Neural cell (in vitro differentiated cells): ENCODE measurements around the gene SSBP4. TPM values are rescaled to one million over a fixed set of nuclear protein-coding genes. Genes with fewer than 3 reads are reported as not detected.

Source experiments
- H2AFZ ChIP-seq: fragments of 200-600, 300-800 bp; sonication (generic), shearing (Covaris generic); 2 replicates; pipeline ENCODE4 v1.6.0; 2014; ENCODE audit warnings: low read depth, mild to moderate bottlenecking, antibody characterized with exemption, low read length, moderate library complexity
- H3F3A ChIP-seq: fragments of 200-600 bp; shearing (Covaris generic); 2 replicates; pipeline ENCODE4 v1.6.1; 2016; ENCODE audit warnings: mild to moderate bottlenecking, moderate library complexity, mixed read lengths, antibody characterized with exemption, low read length; ENCODE audit not compliant: insufficient read depth, poor library complexity, severe bottlenecking
- H3K27ac ChIP-seq: fragments of 200-600, 300-800 bp; sonication (generic), shearing (Covaris generic); 2 replicates; pipeline ENCODE4 v1.5.1; 2014; ENCODE audit warnings: mild to moderate bottlenecking, low read length, moderate library complexity
- H3K27me3 ChIP-seq: fragments of 300-800, 200-600 bp; sonication (generic), shearing (Covaris generic); 2 replicates; pipeline ENCODE4 v1.6.0; 2014; ENCODE audit warnings: mild to moderate bottlenecking, low read depth, low read length, moderate library complexity; ENCODE audit not compliant: insufficient read depth
- H3K36me3 ChIP-seq: fragments of 300-800, 200-600 bp; sonication (generic), shearing (Covaris generic); 2 replicates; pipeline ENCODE4 v1.5.1; 2014; ENCODE audit warnings: mild to moderate bottlenecking, antibody characterized with exemption, low read length, moderate library complexity; ENCODE audit not compliant: insufficient read depth
- H3K4me2 ChIP-seq: fragments of 300-800, 200-600 bp; sonication (generic), shearing (Covaris generic); 2 replicates; pipeline ENCODE4 v1.6.0; 2014; ENCODE audit warnings: mild to moderate bottlenecking, low read length
- H3K4me3 ChIP-seq: fragments of 300-800, 200-600 bp; sonication (generic), shearing (Covaris generic); 2 replicates; pipeline ENCODE4 v1.5.1; 2014; ENCODE audit warnings: mild to moderate bottlenecking, low read length, moderate library complexity
- H3K79me2 ChIP-seq: fragments of 200-600 bp; shearing (Covaris generic); replicated peaks from 2 replicates; pipeline ENCODE4 v1.6.0; 2014; ENCODE audit warnings: mild to moderate bottlenecking, low read length, moderate library complexity; ENCODE audit not compliant: insufficient read depth
- H3K9ac ChIP-seq: fragments of 300-800, 200-600 bp; sonication (generic), shearing (Covaris generic); 2 replicates; pipeline ENCODE4 v1.6.1; 2016; ENCODE audit warnings: mild to moderate bottlenecking, low read length, mixed read lengths
- H3K9me2 ChIP-seq: fragments of 200-600 bp; shearing (Covaris generic); 2 replicates; pipeline ENCODE4 v1.6.1; 2016; ENCODE audit warnings: mild to moderate bottlenecking, low read length, mixed read lengths; ENCODE audit not compliant: insufficient read depth
- H3K9me3 ChIP-seq: fragments of 200-600, 300-800 bp; sonication (generic), shearing (Covaris generic); 2 replicates; pipeline ENCODE4 v1.6.1; 2016; ENCODE audit warnings: mild to moderate bottlenecking, mixed run types, low read length, moderate library complexity, mixed read lengths
- H4K20me1 ChIP-seq: fragments of 200-600 bp; shearing (Covaris generic); 2 replicates; pipeline ENCODE4 v1.6.1; 2016; ENCODE audit warnings: mild to moderate bottlenecking, mixed run types; ENCODE audit not compliant: insufficient read depth
- EP300 ChIP-seq: fragments of 450-650 bp; conservative IDR thresholded peaks from 2 replicates; pipeline ENCODE4 v1.6.1; 2014; ENCODE audit warnings: antibody characterized with exemption, mild to moderate bottlenecking, moderate library complexity; ENCODE audit not compliant: poor library complexity, severe bottlenecking
- EZH2 ChIP-seq: fragments of 200-600, 300-800 bp; shearing (Covaris generic), sonication (generic); IDR thresholded peaks from 2 replicates; pipeline ENCODE4 v1.6.1; 2014; ENCODE audit warnings: antibody characterized with exemption, low read length, borderline replicate concordance, mild to moderate bottlenecking; ENCODE audit not compliant: insufficient read depth, poor library complexity, severe bottlenecking
- MXI1 ChIP-seq: fragments of 450-650 bp; conservative IDR thresholded peaks from 2 replicates; pipeline ENCODE4 v1.6.1; 2014; ENCODE audit warnings: antibody characterized with exemption, mild to moderate bottlenecking; ENCODE audit not compliant: poor library complexity, severe bottlenecking
- POLR2AphosphoS5 ChIP-seq: IDR thresholded peaks from 2 replicates; pipeline ENCODE4 v1.6.1; 2012
- RAD21 ChIP-seq: fragments of 450-650 bp; conservative IDR thresholded peaks from 2 replicates; pipeline ENCODE4 v1.6.1; 2014; ENCODE audit warnings: antibody characterized with exemption, mild to moderate bottlenecking, moderate library complexity
- SMC3 ChIP-seq: fragments of 450-650 bp; conservative IDR thresholded peaks from 2 replicates; pipeline ENCODE4 v1.6.1; 2014; ENCODE audit warnings: antibody characterized with exemption, mild to moderate bottlenecking, moderate library complexity; ENCODE audit not compliant: poor library complexity
- TAF1 ChIP-seq: IDR thresholded peaks from 2 replicates; pipeline ENCODE4 v1.6.1; 2012; ENCODE audit warnings: low read depth
- polyA plus RNA-seq: library from polyadenylated mRNA; depleted of rRNA; stranded (reverse); fragments of >200 nt; gene quantifications from 2 replicates; pipeline ENCODE4 v1.2.3, GENCODE V29; 2014
- TF ChIP-seq, protein P1 (sequence below): IDR thresholded peaks from 2 replicates; pipeline ENCODE4 v1.6.1; 2012; ENCODE audit warnings: borderline replicate concordance
- TF ChIP-seq, protein P2 (sequence below): fragments of 450-650 bp; IDR thresholded peaks from 2 replicates; pipeline ENCODE4 v1.5.1; 2014; ENCODE audit warnings: antibody characterized with exemption, mild to moderate bottlenecking, moderate library complexity; ENCODE audit not compliant: poor library complexity, severe bottlenecking

The SSBP4 gene
- polyA plus RNA-seq, 1 donor from 2014 or later = 166 TPM

GRCh38 chr19:18435842-18436670 is 16.9 kb downstream of the SSBP4 start:
- Histone ChIP-seq H3K4me2 (no peak overlapping the region), H3K27ac (no peak overlapping the region), H3K27me3 (no peaks in the 10 kb centered on the region), H3K9me2 (no peaks in the 10 kb centered on the region), H3F3A (peaks cover 3% of the 10 kb centered on the region), H2AFZ (no peak overlapping the region), H3K9ac (no peak overlapping the region), H3K9me3 (no peaks in the 10 kb centered on the region), H4K20me1 (no peaks in the 10 kb centered on the region), H3K36me3 (no peaks in the 10 kb centered on the region), H3K79me2 (no peaks in the 10 kb centered on the region), H3K4me3 (peak overlapping the region; percentile 89)
- TF ChIP-seq, protein P1, sequence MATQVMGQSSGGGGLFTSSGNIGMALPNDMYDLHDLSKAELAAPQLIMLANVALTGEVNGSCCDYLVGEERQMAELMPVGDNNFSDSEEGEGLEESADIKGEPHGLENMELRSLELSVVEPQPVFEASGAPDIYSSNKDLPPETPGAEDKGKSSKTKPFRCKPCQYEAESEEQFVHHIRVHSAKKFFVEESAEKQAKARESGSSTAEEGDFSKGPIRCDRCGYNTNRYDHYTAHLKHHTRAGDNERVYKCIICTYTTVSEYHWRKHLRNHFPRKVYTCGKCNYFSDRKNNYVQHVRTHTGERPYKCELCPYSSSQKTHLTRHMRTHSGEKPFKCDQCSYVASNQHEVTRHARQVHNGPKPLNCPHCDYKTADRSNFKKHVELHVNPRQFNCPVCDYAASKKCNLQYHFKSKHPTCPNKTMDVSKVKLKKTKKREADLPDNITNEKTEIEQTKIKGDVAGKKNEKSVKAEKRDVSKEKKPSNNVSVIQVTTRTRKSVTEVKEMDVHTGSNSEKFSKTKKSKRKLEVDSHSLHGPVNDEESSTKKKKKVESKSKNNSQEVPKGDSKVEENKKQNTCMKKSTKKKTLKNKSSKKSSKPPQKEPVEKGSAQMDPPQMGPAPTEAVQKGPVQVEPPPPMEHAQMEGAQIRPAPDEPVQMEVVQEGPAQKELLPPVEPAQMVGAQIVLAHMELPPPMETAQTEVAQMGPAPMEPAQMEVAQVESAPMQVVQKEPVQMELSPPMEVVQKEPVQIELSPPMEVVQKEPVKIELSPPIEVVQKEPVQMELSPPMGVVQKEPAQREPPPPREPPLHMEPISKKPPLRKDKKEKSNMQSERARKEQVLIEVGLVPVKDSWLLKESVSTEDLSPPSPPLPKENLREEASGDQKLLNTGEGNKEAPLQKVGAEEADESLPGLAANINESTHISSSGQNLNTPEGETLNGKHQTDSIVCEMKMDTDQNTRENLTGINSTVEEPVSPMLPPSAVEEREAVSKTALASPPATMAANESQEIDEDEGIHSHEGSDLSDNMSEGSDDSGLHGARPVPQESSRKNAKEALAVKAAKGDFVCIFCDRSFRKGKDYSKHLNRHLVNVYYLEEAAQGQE = no peak
- TF ChIP-seq EP300 (no peak), MXI1 (no peak), TAF1 (no peak), SMC3 (no peak), RAD21 (no peak), POLR2AphosphoS5 (no peak), EZH2 (no peak)
- TF ChIP-seq, protein P2, sequence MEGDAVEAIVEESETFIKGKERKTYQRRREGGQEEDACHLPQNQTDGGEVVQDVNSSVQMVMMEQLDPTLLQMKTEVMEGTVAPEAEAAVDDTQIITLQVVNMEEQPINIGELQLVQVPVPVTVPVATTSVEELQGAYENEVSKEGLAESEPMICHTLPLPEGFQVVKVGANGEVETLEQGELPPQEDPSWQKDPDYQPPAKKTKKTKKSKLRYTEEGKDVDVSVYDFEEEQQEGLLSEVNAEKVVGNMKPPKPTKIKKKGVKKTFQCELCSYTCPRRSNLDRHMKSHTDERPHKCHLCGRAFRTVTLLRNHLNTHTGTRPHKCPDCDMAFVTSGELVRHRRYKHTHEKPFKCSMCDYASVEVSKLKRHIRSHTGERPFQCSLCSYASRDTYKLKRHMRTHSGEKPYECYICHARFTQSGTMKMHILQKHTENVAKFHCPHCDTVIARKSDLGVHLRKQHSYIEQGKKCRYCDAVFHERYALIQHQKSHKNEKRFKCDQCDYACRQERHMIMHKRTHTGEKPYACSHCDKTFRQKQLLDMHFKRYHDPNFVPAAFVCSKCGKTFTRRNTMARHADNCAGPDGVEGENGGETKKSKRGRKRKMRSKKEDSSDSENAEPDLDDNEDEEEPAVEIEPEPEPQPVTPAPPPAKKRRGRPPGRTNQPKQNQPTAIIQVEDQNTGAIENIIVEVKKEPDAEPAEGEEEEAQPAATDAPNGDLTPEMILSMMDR = no peak

DNA sequence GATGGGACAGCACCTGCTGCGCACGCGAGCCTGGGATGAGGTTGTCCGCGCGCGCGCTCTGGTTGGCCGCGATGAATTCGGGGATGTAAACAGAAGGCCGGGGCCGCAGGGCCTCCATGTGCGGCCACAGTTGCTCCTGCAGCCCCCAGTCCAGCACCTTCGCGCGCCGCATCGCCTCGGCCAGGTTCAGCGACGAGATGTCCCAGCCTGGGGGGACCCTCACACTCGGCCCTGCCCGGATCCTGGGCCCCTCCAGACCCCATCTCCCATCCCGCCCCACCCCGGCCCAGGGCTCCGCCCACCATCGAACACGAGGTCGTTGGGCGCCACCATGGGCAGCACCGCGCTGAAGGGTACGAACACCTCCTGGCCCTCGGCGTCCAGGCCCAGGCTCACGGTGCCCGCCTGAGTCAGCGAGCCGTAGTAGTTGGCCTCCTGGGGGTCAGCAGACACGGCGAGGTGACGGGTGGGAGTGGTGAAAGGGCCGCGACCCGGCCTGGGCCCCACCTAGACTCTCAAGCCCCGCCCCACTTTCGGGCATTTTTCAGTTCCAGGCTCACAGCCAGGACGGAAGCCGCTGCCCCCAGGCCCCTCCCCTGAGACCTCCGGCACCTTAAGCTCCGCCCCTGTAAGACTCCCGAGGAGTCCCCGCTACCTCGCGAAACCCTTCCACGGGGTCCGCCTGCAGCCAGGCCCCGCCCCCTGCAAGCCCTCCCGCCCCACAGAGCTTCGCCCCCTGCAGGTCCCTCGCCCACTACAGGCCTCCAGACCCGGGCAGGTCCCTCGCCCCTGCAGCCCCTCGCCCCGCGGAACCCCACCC is 17.7 kb downstream of the SSBP4 start:
- H2AFZ ChIP-seq = no peak overlapping the region
- peak overlapping the region; percentile 76 for H3K9ac ChIP-seq
- H3K27ac ChIP-seq = peak overlapping the region; percentile 57

More for the DNA sequence above, 17.7 kb downstream of the SSBP4 start:
- peak overlapping the region; percentile 89 for H3K4me3 ChIP-seq
- H3K36me3 ChIP-seq = no peaks in the 10 kb centered on the region
- H3K79me2 ChIP-seq = no peaks in the 10 kb centered on the region
- H4K20me1 ChIP-seq = no peaks in the 10 kb centered on the region
- no peaks in the 10 kb centered on the region for H3K27me3 ChIP-seq
- no peaks in the 10 kb centered on the region for H3K9me3 ChIP-seq
- no peaks in the 10 kb centered on the region for H3K9me2 ChIP-seq
- H3K4me2 ChIP-seq = peak overlapping the region; percentile 30
- TF ChIP-seq POLR2AphosphoS5 = peak; percentile 11
- no peak for TF ChIP-seq EP300
- TF ChIP-seq, protein P1 = no peak
- TF ChIP-seq RAD21 = no peak
- H3F3A ChIP-seq = peaks cover 3% of the 10 kb centered on the region
